Loucy (cell line): Measurements from ENCODE around the gene DUSP7.

Experiments
- CTCF ChIP-seq: fragments of 200-600 bp; sonication (generic); conservative IDR thresholded peaks from 2 replicates; pipeline ENCODE4 v1.5.1; 2014; ENCODE audit warnings: mild to moderate bottlenecking, antibody characterized with exemption, low read length
- EZH2phosphoT487 ChIP-seq: fragments of 200-600 bp; IDR thresholded peaks from 2 replicates; pipeline ENCODE4 v1.6.1; 2018; ENCODE audit warnings: antibody characterized with exemption, mild to moderate bottlenecking, moderate library complexity, borderline replicate concordance

- TF ChIP-seq CTCF: no peak
- no peak for TF ChIP-seq EZH2phosphoT487
Observed at GRCh38 chr3:52091586-52092270, 35.4 kb upstream of the DUSP7 start.
